Islet of Langerhans (tissue), 1 donor: ENCODE results near the gene ST8SIA5.
"Not testable (repeated sequence)": the region's sequence is repeated elsewhere in the genome, so short reads cannot be mapped to it uniquely, and the experiment has no call there.

Source experiments
- FAIRE-seq: peaks from one replicate; lab custom pipeline; 2011; peaks lifted over from hg19 to GRCh38; lab: Jason Lieb, UNC

ST8SIA5 gene, protein sequence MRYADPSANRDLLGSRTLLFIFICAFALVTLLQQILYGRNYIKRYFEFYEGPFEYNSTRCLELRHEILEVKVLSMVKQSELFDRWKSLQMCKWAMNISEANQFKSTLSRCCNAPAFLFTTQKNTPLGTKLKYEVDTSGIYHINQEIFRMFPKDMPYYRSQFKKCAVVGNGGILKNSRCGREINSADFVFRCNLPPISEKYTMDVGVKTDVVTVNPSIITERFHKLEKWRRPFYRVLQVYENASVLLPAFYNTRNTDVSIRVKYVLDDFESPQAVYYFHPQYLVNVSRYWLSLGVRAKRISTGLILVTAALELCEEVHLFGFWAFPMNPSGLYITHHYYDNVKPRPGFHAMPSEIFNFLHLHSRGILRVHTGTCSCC

GRCh38 chr18:46756559-46757201, at the start of gene ST8SIA5:
Gene ST8SIA5, minus strand, starts transcription at chr18:46757053. Its CDS starts 545 bp downstream, at chr18:46756508.
- no peak for FAIRE-seq

DNA sequence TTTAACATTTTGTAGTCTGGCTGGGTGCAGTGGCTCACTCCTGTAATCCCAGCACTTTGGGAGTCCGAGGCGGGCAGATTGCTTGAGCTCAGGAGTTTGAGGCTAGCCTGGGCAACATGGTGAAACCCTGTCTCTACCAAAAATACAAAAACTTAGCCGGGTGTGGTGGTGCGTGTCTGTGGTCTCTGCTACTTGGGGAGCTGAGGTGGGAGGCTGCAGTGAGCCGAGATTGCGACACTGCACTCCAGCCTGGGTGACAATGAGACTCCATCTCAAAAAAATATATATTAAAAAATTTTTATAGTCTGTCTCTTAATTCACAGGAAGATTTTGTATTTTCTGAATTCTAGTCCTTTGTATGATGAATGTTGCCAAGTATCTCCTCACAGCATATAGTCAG, 39.1 kb upstream of the ST8SIA5 start:
- FAIRE-seq, result not testable (repeated sequence)

GRCh38 chr18:46794607-46795006, 37.8 kb upstream of the ST8SIA5 start:
- FAIRE-seq, result no peak

DNA sequence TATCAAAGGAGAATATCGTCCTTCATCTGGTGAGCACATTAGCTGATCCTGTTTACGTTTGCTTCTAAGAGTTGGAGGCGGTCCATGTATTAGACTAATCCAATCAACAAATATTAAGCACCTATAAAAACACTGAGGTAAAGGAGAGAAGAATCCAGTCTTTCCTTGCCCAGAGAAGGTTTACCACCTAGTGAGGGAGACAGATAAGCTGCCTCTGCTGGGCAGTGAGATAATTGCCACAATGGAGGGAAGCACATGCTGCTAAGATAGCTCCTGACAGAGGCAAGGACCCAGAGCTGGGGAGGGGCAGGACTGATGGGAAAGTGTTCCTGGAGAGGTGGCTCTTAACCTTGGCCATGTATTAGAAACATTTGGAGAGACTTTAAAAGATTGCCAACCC, 36.7 kb upstream of the ST8SIA5 start:
- no peak for FAIRE-seq

- FAIRE-seq, result no peak
Measured at GRCh38 chr18:46789088-46789487, 32.2 kb upstream of the ST8SIA5 start.

DNA sequence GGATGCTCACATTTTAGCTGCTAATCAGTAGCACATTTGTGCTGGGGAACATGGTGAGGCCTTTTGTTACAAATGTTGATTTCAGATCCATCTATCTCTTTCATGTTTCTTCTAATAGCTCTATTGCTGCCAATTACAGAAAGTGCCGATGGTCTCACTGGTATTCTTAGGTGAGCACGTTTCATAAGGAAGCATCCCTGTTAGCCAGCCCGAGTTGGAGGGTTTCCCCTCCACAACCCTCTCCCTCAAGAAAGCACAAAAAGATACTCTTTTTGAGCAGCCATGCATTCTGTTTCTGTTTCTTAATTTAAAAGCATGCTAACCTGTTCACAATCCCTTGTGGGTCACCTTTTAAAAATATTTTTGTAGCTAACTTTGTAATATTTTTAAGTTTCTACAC, 30.8 kb upstream of the ST8SIA5 start:
- no peak for FAIRE-seq

DNA sequence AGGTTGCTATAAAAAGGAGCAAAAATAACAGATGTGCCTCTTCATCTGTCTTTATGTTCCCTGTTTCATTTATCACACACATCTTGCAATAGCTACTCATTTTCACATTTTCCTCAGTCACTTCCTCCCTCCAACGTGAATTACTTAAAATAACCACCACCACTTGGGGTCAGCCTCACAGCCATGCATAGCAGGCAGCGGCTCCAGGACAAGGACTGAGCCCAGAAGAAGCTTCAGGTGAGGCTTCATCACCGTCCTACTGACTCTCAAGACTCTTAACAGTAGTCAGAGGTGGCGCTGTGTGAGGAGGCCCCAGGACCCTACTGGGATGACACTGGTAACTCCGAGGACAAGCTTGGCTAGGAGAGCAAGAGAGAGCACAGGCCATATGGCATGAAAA, 15.5 kb upstream of the ST8SIA5 start:
- no peak for FAIRE-seq

- FAIRE-seq, result no peak
Measured at GRCh38 chr18:46771141-46771540, 14.3 kb upstream of the ST8SIA5 start.

GRCh38 chr18:46770708-46771107, 13.9 kb upstream of the ST8SIA5 start:
- FAIRE-seq, result no peak

- no peak for FAIRE-seq
Measured at GRCh38 chr18:46768166-46768921, 11.5 kb upstream of the ST8SIA5 start.

DNA sequence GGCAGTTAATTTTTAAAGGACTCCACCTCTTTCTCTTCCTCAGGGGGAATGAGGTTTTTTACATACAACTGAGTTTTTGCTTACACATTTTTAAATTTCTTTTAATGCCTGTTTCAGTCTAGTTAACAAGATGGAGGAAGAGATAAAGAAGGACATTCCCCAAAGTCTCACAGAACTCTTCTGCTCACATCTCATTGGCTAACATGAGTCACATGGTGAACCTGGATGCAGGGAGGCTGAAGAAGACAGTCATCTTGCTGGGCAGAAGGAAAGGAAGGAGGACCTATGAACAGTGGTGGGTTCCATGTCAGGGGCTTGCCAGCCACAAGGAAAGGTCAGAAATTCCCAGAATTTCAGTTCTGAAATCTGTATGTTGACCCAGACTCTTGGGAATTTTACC, 10.4 kb upstream of the ST8SIA5 start:
- no peak for FAIRE-seq

- FAIRE-seq, result no peak
Measured at GRCh38 chr18:46764586-46764985, 7.7 kb upstream of the ST8SIA5 start.

DNA sequence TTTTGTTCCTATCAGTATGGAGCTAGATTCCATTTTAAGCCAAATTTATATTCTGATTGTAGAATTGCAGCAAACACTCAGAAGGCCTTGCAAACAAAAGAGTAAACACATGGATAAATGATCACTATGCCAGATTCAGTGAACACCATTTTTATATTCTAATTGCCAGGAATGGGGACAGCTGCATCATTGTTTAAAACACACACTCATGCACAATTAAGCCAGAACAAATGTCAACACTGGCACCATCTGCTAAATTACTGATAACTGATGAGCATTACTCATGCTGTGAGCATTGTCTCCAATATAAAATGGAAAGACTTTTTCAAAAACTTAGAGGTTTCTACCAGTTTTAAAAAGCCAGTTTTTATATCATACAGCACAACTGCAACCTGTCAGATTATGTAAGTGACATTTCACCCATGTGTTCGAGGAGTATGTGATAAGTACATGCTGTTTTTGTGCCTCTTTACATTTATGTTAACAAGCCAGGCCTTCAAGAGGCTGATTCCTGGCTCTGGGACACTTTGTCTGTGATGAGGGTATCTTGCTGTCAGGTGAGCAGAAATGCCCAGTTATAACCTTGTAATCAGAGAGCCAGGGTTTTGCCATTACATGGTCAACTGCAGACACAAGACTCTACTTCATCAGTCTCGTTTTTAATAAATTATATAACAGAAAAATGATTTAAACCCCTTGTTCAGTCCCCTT, 4.4 kb upstream of the ST8SIA5 start:
- peak; percentile 99 for FAIRE-seq

GRCh38 chr18:46759890-46760289, 3.0 kb upstream of the ST8SIA5 start:
- FAIRE-seq, result no peak

- FAIRE-seq, result no peak
Measured at GRCh38 chr18:46756025-46756558, 761 bp downstream of the ST8SIA5 start.

- FAIRE-seq, result no peak
Measured at GRCh38 chr18:46755315-46756024, 1.4 kb downstream of the ST8SIA5 start.

DNA sequence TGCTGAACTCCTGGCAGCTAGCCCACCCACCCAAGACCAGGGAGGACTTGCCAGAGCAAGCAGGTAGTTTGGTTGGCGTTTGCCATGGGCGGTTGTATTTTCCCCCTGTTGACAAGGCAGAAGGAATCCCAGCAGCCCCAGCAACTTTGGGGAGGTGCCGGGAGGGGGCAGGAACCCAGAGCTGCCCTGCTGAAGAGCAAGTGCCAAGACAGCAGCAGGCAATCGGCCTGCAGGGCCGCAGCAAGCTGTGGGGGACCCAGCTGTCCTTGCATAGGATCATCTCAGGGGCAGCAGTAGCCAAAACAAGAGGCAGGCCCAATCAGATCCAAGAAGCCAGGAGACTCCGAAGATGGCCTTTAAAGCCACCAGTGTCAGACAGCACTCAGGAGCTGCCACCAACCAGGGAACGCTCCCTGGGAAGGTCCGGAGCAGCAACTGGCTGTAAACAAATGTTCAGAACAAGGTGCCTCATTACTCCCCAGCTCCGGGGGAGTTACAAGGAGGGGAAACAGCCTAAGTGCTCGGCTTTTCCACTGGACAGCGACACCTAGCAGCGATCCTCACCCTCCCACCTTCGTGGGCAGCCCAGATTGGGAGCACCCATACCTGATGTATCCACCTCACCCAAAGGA, 2.1 kb downstream of the ST8SIA5 start:
- FAIRE-seq, result no peak

- FAIRE-seq, result no peak
Measured at GRCh38 chr18:46754188-46754587, 2.7 kb downstream of the ST8SIA5 start.

GRCh38 chr18:46751882-46752281, 5.0 kb downstream of the ST8SIA5 start:
- no peak for FAIRE-seq

DNA sequence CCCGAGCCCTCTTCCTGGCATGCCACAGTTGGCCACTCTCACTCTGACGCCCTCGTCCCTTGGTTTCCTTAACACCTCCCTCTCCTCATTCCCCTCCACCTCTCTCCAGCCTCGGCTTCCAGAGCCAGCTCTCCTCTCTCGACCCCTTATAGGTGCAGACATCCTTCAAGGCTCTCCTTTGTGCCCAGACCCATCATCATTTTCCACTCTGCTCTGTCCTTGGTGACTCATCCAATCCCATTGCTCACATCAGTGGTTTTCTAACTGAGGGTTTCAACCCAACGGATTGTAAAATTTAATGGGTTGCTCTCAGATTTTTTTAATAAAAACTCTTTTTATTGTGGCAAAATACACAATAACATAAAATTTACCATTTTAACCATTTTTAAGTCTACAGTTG, 6.2 kb downstream of the ST8SIA5 start:
- no peak for FAIRE-seq

- FAIRE-seq, result no peak
Measured at GRCh38 chr18:46748466-46748865, 8.4 kb downstream of the ST8SIA5 start.
